Measurements from ENCODE around the gene PRDM15. TPM values are rescaled to one million over a fixed set of nuclear protein-coding genes. Genes with fewer than 3 reads are reported as not detected.

PRDM15 gene
- total RNA-seq, 1 experiment from 2014 or later: 3.0 TPM

- no peaks in the 10 kb centered on the region for H3K36me3 ChIP-seq (ENCODE audit: insufficient read depth, low read length)
- no peak overlapping the region for H3K27ac ChIP-seq (ENCODE audit: low read length)
- H3K9me2 ChIP-seq (replicated peaks; ENCODE audit: insufficient read depth, low read length): no peaks in the 10 kb centered on the region
- DNase-seq: no peak
- H3K9me3 ChIP-seq (ENCODE audit: low read length): no peaks in the 10 kb centered on the region
- no peaks in the 10 kb centered on the region for H4K20me1 ChIP-seq (ENCODE audit: insufficient read depth, low read depth, low read length)
- H2AFZ ChIP-seq (ENCODE audit: low read length): no peak overlapping the region
- no peak overlapping the region for H3K9ac ChIP-seq (ENCODE audit: low read length)
- H3K79me2 ChIP-seq (ENCODE audit: low read length): no peaks in the 10 kb centered on the region
- no peaks in the 10 kb centered on the region for H3K4me1 ChIP-seq (ENCODE audit: low read length)
- H3K4me3 ChIP-seq (ENCODE audit: low read length): no peak overlapping the region
- H3K4me2 ChIP-seq (ENCODE audit: low read depth, low read length, poor library complexity, severe bottlenecking): no peak overlapping the region
- H3K27me3 ChIP-seq (ENCODE audit: low read length): no peaks in the 10 kb centered on the region
These were observed 23.8 kb upstream of the PRDM15 start for GRCh38 chr21:41902946-41903345.

- H3K36me3 ChIP-seq (ENCODE audit: insufficient read depth, low read length): no peaks in the 10 kb centered on the region
These were observed 22.6 kb upstream of the PRDM15 start for GRCh38 chr21:41901782-41902181.

DNA sequence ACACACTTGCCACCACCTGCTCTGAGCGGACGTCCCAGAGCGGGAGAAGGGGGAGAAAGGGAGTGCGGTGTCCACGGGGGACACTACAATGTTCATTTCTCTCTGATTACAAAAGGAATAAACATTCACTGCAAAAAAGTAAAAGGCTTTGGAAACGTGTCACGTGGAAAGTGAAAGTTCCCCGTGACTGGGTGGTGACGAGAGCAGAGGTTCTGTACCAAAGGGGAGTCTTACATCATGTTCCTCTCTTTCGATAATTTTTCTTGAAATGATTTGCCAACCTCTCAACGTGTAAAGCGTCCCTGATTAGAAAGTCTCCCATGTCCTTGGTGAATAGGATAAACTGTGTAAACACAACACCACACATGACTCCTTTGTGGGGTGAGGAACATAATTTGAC, 22.0 kb upstream of the PRDM15 start:
- no peak overlapping the region for H3K27ac ChIP-seq (ENCODE audit: low read length)
- peaks cover 2% of the 10 kb centered on the region for H3K4me1 ChIP-seq (ENCODE audit: low read length)
- no peaks in the 10 kb centered on the region for H3K79me2 ChIP-seq (ENCODE audit: low read length)
- no peak overlapping the region for H3K4me2 ChIP-seq (ENCODE audit: low read depth, low read length, poor library complexity, severe bottlenecking)
- DNase-seq: no peak
- H3K36me3 ChIP-seq (ENCODE audit: insufficient read depth, low read length): no peaks in the 10 kb centered on the region
- H3K9me3 ChIP-seq (ENCODE audit: low read length): no peaks in the 10 kb centered on the region
- no peaks in the 10 kb centered on the region for H4K20me1 ChIP-seq (ENCODE audit: insufficient read depth, low read depth, low read length)
- no peak overlapping the region for H3K9ac ChIP-seq (ENCODE audit: low read length)
- no peaks in the 10 kb centered on the region for H3K9me2 ChIP-seq (replicated peaks; ENCODE audit: insufficient read depth, low read length)
- no peaks in the 10 kb centered on the region for H3K27me3 ChIP-seq (ENCODE audit: low read length)
- no peak overlapping the region for H3K4me3 ChIP-seq (ENCODE audit: low read length)
- no peak overlapping the region for H2AFZ ChIP-seq (ENCODE audit: low read length)

More at GRCh38 chr21:41901782-41902181, 22.6 kb upstream of the PRDM15 start:
- Histone ChIP-seq H3K9me2 (replicated peaks; ENCODE audit: insufficient read depth, low read length) (no peaks in the 10 kb centered on the region), H3K27me3 (ENCODE audit: low read length) (no peaks in the 10 kb centered on the region), H3K79me2 (ENCODE audit: low read length) (no peaks in the 10 kb centered on the region), H3K4me2 (ENCODE audit: low read depth, low read length, poor library complexity, severe bottlenecking) (no peak overlapping the region), H4K20me1 (ENCODE audit: insufficient read depth, low read depth, low read length) (no peaks in the 10 kb centered on the region), H2AFZ (ENCODE audit: low read length) (no peak overlapping the region), H3K9me3 (ENCODE audit: low read length) (no peaks in the 10 kb centered on the region), H3K9ac (ENCODE audit: low read length) (no peak overlapping the region), H3K4me1 (ENCODE audit: low read length) (no peaks in the 10 kb centered on the region), H3K27ac (ENCODE audit: low read length) (no peak overlapping the region), H3K4me3 (ENCODE audit: low read length) (no peak overlapping the region)
- DNase-seq: no peak

GRCh38 chr21:41900401-41900800, 21.3 kb upstream of the PRDM15 start:
- H3K4me2 ChIP-seq (ENCODE audit: low read depth, low read length, poor library complexity, severe bottlenecking): no peak overlapping the region
- no peak overlapping the region for H3K27ac ChIP-seq (ENCODE audit: low read length)
- no peak overlapping the region for H3K4me3 ChIP-seq (ENCODE audit: low read length)
- no peaks in the 10 kb centered on the region for H3K9me2 ChIP-seq (replicated peaks; ENCODE audit: insufficient read depth, low read length)
- H3K36me3 ChIP-seq (ENCODE audit: insufficient read depth, low read length): no peaks in the 10 kb centered on the region
- no peaks in the 10 kb centered on the region for H3K9me3 ChIP-seq (ENCODE audit: low read length)
- no peak for DNase-seq
- no peaks in the 10 kb centered on the region for H4K20me1 ChIP-seq (ENCODE audit: insufficient read depth, low read depth, low read length)
- H2AFZ ChIP-seq (ENCODE audit: low read length): no peak overlapping the region
- H3K27me3 ChIP-seq (ENCODE audit: low read length): no peaks in the 10 kb centered on the region
- no peaks in the 10 kb centered on the region for H3K79me2 ChIP-seq (ENCODE audit: low read length)
- peaks cover 7% of the 10 kb centered on the region for H3K4me1 ChIP-seq (ENCODE audit: low read length)
- H3K9ac ChIP-seq (ENCODE audit: low read length): no peak overlapping the region

DNA sequence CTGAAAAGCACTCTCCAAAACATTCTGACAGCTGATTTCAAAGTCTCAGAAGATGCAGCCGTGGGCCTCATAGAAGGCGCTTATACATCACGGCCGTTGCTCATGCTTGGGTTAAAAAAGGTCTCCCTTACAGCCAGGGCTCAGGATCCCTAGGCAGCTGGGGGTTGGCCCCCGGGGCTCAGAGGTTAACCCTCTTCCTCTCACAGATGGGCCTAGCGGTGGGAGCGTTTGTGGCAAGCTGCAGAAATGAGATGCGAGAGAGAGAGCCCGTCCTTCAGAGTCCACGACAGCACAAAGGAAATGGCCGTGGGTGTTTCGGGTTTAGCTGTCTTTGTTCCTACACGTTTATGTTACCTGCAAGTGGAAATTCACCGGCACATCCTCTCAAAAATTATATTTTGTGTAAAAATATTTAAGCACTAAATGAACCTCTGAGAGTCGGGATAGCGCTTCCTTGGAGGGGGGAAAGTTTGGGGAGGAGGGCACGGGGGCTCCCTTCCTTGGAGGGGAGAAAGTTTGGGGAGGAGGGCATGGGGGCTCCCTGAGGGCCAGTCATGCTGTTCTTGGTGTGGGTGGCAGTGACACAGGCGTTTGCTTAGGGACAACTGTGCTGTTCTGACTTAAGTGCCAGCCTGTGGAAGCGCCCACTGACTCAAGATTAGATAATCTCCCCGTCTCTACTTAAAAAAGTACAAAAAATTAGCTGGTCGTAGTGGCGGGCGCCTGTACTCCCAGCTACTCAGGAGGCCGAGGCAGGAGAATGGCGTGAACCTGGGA, 20.5 kb upstream of the PRDM15 start:
- no peak for DNase-seq
- H3K9me2 ChIP-seq (replicated peaks; ENCODE audit: insufficient read depth, low read length): no peaks in the 10 kb centered on the region
- H3K79me2 ChIP-seq (ENCODE audit: low read length): no peaks in the 10 kb centered on the region
- no peak overlapping the region for H3K4me3 ChIP-seq (ENCODE audit: low read length)
- no peak overlapping the region for H3K9ac ChIP-seq (ENCODE audit: low read length)
- no peak overlapping the region for H3K4me2 ChIP-seq (ENCODE audit: low read depth, low read length, poor library complexity, severe bottlenecking)
- no peaks in the 10 kb centered on the region for H4K20me1 ChIP-seq (ENCODE audit: insufficient read depth, low read depth, low read length)
- no peaks in the 10 kb centered on the region for H3K9me3 ChIP-seq (ENCODE audit: low read length)
- H3K36me3 ChIP-seq (ENCODE audit: insufficient read depth, low read length): no peaks in the 10 kb centered on the region
- H3K27me3 ChIP-seq (ENCODE audit: low read length): no peaks in the 10 kb centered on the region
- no peak overlapping the region for H3K27ac ChIP-seq (ENCODE audit: low read length)
- H2AFZ ChIP-seq (ENCODE audit: low read length): no peak overlapping the region
- peaks cover 7% of the 10 kb centered on the region for H3K4me1 ChIP-seq (ENCODE audit: low read length)

- Histone ChIP-seq H3K79me2 (ENCODE audit: low read length) (no peaks in the 10 kb centered on the region), H3K4me1 (ENCODE audit: low read length) (peaks cover 7% of the 10 kb centered on the region), H3K27me3 (ENCODE audit: low read length) (no peaks in the 10 kb centered on the region), H3K4me2 (ENCODE audit: low read depth, low read length, poor library complexity, severe bottlenecking) (no peak overlapping the region), H3K9me3 (ENCODE audit: low read length) (no peaks in the 10 kb centered on the region), H4K20me1 (ENCODE audit: insufficient read depth, low read depth, low read length) (no peaks in the 10 kb centered on the region), H3K27ac (ENCODE audit: low read length) (no peak overlapping the region), H3K36me3 (ENCODE audit: insufficient read depth, low read length) (no peaks in the 10 kb centered on the region), H2AFZ (ENCODE audit: low read length) (no peak overlapping the region), H3K9ac (ENCODE audit: low read length) (no peak overlapping the region), H3K4me3 (ENCODE audit: low read length) (no peak overlapping the region), H3K9me2 (replicated peaks; ENCODE audit: insufficient read depth, low read length) (no peaks in the 10 kb centered on the region)
- DNase-seq: no peak
These were observed 19.9 kb upstream of the PRDM15 start for GRCh38 chr21:41898998-41899397.

DNA sequence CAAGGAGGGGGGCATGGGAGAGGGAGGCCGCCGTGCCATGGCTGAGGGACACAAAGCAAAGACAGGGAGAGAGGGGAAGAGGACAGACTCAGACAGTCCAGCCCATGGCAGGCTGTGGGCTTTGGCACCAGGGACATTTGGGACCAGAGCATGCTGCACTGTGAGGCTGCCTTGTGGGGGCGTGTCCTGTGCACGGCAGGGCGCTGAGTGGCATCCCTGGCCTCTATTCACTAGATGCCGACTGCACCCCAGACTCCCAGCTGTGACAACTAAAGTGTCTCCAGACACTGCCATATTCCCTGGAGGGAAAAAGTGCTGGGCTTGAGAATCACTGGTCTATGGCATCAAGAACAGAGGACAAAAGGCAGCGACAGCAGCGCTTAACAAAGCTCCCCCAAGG, 18.6 kb upstream of the PRDM15 start:
- no peak overlapping the region for H3K4me2 ChIP-seq (ENCODE audit: low read depth, low read length, poor library complexity, severe bottlenecking)

DNA sequence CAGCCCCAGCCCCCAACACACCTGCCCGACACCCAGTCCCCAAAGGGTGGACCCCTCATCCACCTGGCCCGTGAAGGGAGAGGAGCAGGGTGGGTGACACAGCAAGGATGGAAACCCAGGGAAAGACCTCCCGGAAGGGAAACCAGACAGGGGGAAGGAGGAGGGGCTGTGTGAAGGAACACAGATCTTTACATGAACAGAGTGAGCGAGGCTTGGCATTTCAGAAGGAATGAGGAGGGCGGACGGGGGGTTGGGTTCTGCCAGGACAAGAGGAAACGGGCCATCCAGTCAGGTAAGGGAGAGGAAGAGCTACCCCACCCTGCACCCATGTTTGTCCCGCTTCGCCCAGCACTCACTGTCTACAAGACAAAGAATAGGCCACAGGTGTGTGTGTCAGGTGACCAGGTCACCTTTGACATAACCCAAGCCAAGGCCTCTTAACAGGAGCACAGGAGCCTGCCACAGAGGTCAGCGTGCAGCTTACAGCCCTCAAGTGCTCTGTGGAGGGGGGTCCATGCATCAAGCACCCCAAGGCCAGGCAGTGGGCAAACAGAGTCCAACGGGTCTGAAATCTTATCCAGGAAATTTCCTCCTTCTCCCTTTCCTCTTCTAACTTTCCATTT, 18.0 kb upstream of the PRDM15 start:
- H3K9me3 ChIP-seq (ENCODE audit: low read length): no peaks in the 10 kb centered on the region
- H3K27me3 ChIP-seq (ENCODE audit: low read length): no peaks in the 10 kb centered on the region
- no peak overlapping the region for H2AFZ ChIP-seq (ENCODE audit: low read length)
- no peak overlapping the region for H3K4me3 ChIP-seq (ENCODE audit: low read length)
- H3K4me1 ChIP-seq (ENCODE audit: low read length): peaks cover 7% of the 10 kb centered on the region
- H4K20me1 ChIP-seq (ENCODE audit: insufficient read depth, low read depth, low read length): no peaks in the 10 kb centered on the region
- H3K9ac ChIP-seq (ENCODE audit: low read length): no peak overlapping the region
- H3K9me2 ChIP-seq (replicated peaks; ENCODE audit: insufficient read depth, low read length): no peaks in the 10 kb centered on the region
- DNase-seq: no peak
- H3K36me3 ChIP-seq (ENCODE audit: insufficient read depth, low read length): no peaks in the 10 kb centered on the region
- no peaks in the 10 kb centered on the region for H3K79me2 ChIP-seq (ENCODE audit: low read length)
- H3K27ac ChIP-seq (ENCODE audit: low read length): no peak overlapping the region
- H3K4me2 ChIP-seq (ENCODE audit: low read depth, low read length, poor library complexity, severe bottlenecking): no peak overlapping the region

More for the DNA sequence above, 18.6 kb upstream of the PRDM15 start:
- no peak overlapping the region for H3K4me3 ChIP-seq (ENCODE audit: low read length)
- no peak for DNase-seq
- H3K36me3 ChIP-seq (ENCODE audit: insufficient read depth, low read length): no peaks in the 10 kb centered on the region
- no peak overlapping the region for H2AFZ ChIP-seq (ENCODE audit: low read length)
- H3K4me1 ChIP-seq (ENCODE audit: low read length): peaks cover 7% of the 10 kb centered on the region
- no peaks in the 10 kb centered on the region for H3K9me2 ChIP-seq (replicated peaks; ENCODE audit: insufficient read depth, low read length)
- H3K27ac ChIP-seq (ENCODE audit: low read length): no peak overlapping the region
- H3K9ac ChIP-seq (ENCODE audit: low read length): no peak overlapping the region
- no peaks in the 10 kb centered on the region for H4K20me1 ChIP-seq (ENCODE audit: insufficient read depth, low read depth, low read length)
- H3K9me3 ChIP-seq (ENCODE audit: low read length): no peaks in the 10 kb centered on the region
- no peaks in the 10 kb centered on the region for H3K79me2 ChIP-seq (ENCODE audit: low read length)
- H3K27me3 ChIP-seq (ENCODE audit: low read length): no peaks in the 10 kb centered on the region
